ENCODE data around the gene LEO1.
"Not testable (repeated sequence)": the region's sequence is repeated elsewhere in the genome, so short reads cannot be mapped to it uniquely, and the experiment has no call there.

LEO1 gene

GRCh38 chr15:52003089-52003488 is 31.5 kb upstream of the LEO1 start:
- not testable (repeated sequence) for DNase-seq

- DNase-seq, result no peak
Observed at GRCh38 chr15:52002351-52002750, 30.8 kb upstream of the LEO1 start.

- no peak for DNase-seq
Observed at GRCh38 chr15:51992953-51993352, 21.4 kb upstream of the LEO1 start.

- no peak for DNase-seq
Observed at GRCh38 chr15:51991141-51991540, 19.6 kb upstream of the LEO1 start.

- DNase-seq, result no peak
Observed at GRCh38 chr15:51982770-51983103, 11.2 kb upstream of the LEO1 start.

- DNase-seq, result peak; percentile 53 to 66
Observed at GRCh38 chr15:51982013-51982769, 10.6 kb upstream of the LEO1 start.

GRCh38 chr15:51973775-51974174 is 2.2 kb upstream of the LEO1 start:
- no peak for DNase-seq

GRCh38 chr15:51973220-51973619 is 1.6 kb upstream of the LEO1 start:
- no peak for DNase-seq

- no peak for DNase-seq
Observed at GRCh38 chr15:51971032-51971374, 575 bp downstream of the LEO1 start.

GRCh38 chr15:51970132-51970817 is 1.3 kb downstream of the LEO1 start:
- no peak for DNase-seq

- DNase-seq, result no peak
Observed at GRCh38 chr15:51969728-51970127, 1.9 kb downstream of the LEO1 start.

- no peak for DNase-seq
Observed at GRCh38 chr15:51967583-51967982, 4.0 kb downstream of the LEO1 start.

GRCh38 chr15:51966192-51966591 is 5.4 kb downstream of the LEO1 start:
- DNase-seq, result no peak

GRCh38 chr15:51965691-51966090 is 5.9 kb downstream of the LEO1 start:
- DNase-seq, result no peak

- no peak for DNase-seq
Observed at GRCh38 chr15:51955504-51955903, 16.1 kb downstream of the LEO1 start.

- no peak for DNase-seq
Observed at GRCh38 chr15:51952805-51953204, 18.8 kb downstream of the LEO1 start.

- DNase-seq, result no peak
Observed at GRCh38 chr15:51947124-51947523, 24.5 kb downstream of the LEO1 start.

GRCh38 chr15:51939216-51939615 is 32.4 kb downstream of the LEO1 start:
- DNase-seq, result no peak

GRCh38 chr15:51938286-51938685 is 33.3 kb downstream of the LEO1 start:
- DNase-seq, result no peak

- DNase-seq, result no peak
Observed at GRCh38 chr15:51936105-51936478, 35.5 kb downstream of the LEO1 start.

- DNase-seq, result no peak
Observed at GRCh38 chr15:51935466-51936104, 36.0 kb downstream of the LEO1 start.

GRCh38 chr15:51932161-51932560 is 39.4 kb downstream of the LEO1 start:
- no peak for DNase-seq

GRCh38 chr15:51931638-51932037 is 39.9 kb downstream of the LEO1 start:
- DNase-seq, result no peak

- no peak for DNase-seq
Observed at GRCh38 chr15:51931016-51931415, 40.6 kb downstream of the LEO1 start.

Measured in activated CD4-positive, alpha-beta T cell treated with anti-CD3 and anti-CD28 coated beads, Interleukin-2, amount 50 U/mL, for 48 hours (primary cell).